Activated CD4-positive, alpha-beta T cell treated with anti-CD3 and anti-CD28 coated beads, Interleukin-2, Interleukin-4, amounts not matched to agents 100 ng/mL and 50 ng/mL, durations not matched to agents 16 hours and 8 hours (primary cell): Measurements from ENCODE around the gene PIGV.

ENCODE experiments used
- DNase-seq: peaks from one replicate; pipeline ENCODE4 v3.0.0-alpha.2; 2020; ENCODE audit warnings: low spot score

PIGV gene

GRCh38 chr1:26787706-26788514, at the start of gene PIGV:
Gene PIGV (plus strand): TSS chr1:26787950. CDS start chr1:26790816, 2,866 bp downstream.
- DNase-seq: peak; percentile 88

GRCh38 chr1:26739329-26739914, 48.3 kb upstream of the PIGV start:
- DNase-seq: no peak

- DNase-seq: no peak
Measured at GRCh38 chr1:26740023-26740634, 47.6 kb upstream of the PIGV start.

- no peak for DNase-seq
Measured at GRCh38 chr1:26740952-26741351, 46.8 kb upstream of the PIGV start.

GRCh38 chr1:26743426-26744059, 44.2 kb upstream of the PIGV start:
- no peak for DNase-seq

GRCh38 chr1:26744075-26744959, 43.4 kb upstream of the PIGV start:
- DNase-seq: peak; percentile 97

GRCh38 chr1:26745191-26745590, 42.6 kb upstream of the PIGV start:
- DNase-seq: no peak

GRCh38 chr1:26747048-26747447, 40.7 kb upstream of the PIGV start:
- no peak for DNase-seq

GRCh38 chr1:26748351-26748750, 39.4 kb upstream of the PIGV start:
- no peak for DNase-seq

- no peak for DNase-seq
Measured at GRCh38 chr1:26749458-26749857, 38.3 kb upstream of the PIGV start.

- no peak for DNase-seq
Measured at GRCh38 chr1:26750428-26750827, 37.3 kb upstream of the PIGV start.

- no peak for DNase-seq
Measured at GRCh38 chr1:26752519-26752918, 35.2 kb upstream of the PIGV start.

GRCh38 chr1:26754086-26754874, 33.5 kb upstream of the PIGV start:
- DNase-seq: no peak

- DNase-seq: no peak
Measured at GRCh38 chr1:26758358-26758757, 29.4 kb upstream of the PIGV start.

GRCh38 chr1:26759531-26759930, 28.2 kb upstream of the PIGV start:
- DNase-seq: no peak

- DNase-seq: no peak
Measured at GRCh38 chr1:26761217-26761616, 26.5 kb upstream of the PIGV start.

GRCh38 chr1:26767714-26768113, 20.0 kb upstream of the PIGV start:
- DNase-seq: no peak

GRCh38 chr1:26768755-26769154, 19.0 kb upstream of the PIGV start:
- no peak for DNase-seq

- DNase-seq: no peak
Measured at GRCh38 chr1:26771285-26771642, 16.5 kb upstream of the PIGV start.

GRCh38 chr1:26771643-26772321, 16.0 kb upstream of the PIGV start:
- DNase-seq: peak; percentile 15
